HG02973 (cell line): ENCODE measurements around the gene ADAMTS8.

Source experiments
- ATAC-seq: cut with Tn5 transposase; IDR thresholded peaks from one replicate; pipeline ENCODE4 v1.9.1; 2021; ENCODE audit warnings: moderate library complexity; ENCODE audit not compliant: unreplicated experiment

ADAMTS8 gene

GRCh38 chr11:130421199-130421585 lies 7.2 kb downstream of the ADAMTS8 start:
- ATAC-seq, result no peak

GRCh38 chr11:130420478-130421198 lies 7.8 kb downstream of the ADAMTS8 start:
- no peak for ATAC-seq

GRCh38 chr11:130418756-130419155 lies 9.7 kb downstream of the ADAMTS8 start:
- no peak for ATAC-seq

- ATAC-seq, result no peak
Observed at GRCh38 chr11:130418210-130418609, 10.2 kb downstream of the ADAMTS8 start.

- no peak for ATAC-seq
Observed at GRCh38 chr11:130416906-130417305, 11.5 kb downstream of the ADAMTS8 start.

GRCh38 chr11:130416530-130416882 lies 11.9 kb downstream of the ADAMTS8 start:
- no peak for ATAC-seq

- no peak for ATAC-seq
Observed at GRCh38 chr11:130415731-130416529, 12.5 kb downstream of the ADAMTS8 start.

- ATAC-seq, result no peak
Observed at GRCh38 chr11:130414107-130415080, 14.0 kb downstream of the ADAMTS8 start.

DNA sequence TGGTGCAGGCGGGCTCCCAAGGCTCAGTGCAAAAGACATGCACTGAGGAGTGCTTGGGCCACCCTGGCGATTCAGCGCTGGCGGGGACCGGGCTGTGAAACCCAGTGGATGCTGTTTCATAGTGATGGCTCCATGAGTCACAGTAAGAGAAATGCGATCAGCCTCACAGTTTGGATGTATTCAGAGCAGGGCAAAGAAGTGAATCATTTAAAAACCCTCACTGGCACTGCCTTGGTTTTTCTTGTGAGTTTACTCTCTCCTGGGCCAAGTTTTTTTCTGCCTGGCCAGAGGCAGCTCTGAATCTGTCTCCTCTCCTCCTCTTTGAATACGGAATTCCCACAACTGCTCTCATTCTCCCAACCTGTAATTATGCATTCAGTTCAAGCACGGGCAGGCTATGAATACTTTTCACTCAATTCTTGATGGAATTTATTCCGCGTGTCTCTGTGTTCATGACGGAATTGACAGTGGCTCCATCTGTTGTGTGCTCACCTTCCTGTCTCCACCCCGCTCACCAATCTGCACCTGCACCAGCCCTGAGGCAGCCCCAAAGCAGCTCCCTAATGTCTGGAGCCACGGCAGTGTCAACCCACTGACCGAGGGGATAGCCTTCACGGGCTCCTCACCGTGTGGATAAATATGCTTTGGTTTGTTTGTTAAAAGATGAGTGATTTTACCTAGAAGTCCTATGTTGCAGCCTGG lies 14.9 kb downstream of the ADAMTS8 start:
- no peak for ATAC-seq

DNA sequence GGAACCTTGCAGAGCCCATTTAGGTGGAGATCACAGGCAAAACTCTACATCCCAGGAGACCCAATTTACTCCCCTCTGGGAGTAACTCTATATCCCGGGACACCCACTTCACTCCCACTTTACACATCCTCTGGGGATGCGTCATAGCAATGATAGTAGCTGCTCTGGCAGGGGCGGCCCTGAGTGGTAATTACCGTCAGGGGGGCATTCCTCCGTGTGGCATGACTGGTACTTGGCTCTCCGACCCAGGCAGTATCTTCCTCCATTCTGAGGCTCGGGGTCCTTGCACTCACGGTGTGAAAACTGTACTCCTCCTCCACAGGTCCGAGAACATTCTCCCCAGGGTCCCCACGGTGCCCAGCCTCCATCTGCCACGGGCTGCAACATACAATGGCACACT lies 17.2 kb downstream of the ADAMTS8 start:
- no peak for ATAC-seq

DNA sequence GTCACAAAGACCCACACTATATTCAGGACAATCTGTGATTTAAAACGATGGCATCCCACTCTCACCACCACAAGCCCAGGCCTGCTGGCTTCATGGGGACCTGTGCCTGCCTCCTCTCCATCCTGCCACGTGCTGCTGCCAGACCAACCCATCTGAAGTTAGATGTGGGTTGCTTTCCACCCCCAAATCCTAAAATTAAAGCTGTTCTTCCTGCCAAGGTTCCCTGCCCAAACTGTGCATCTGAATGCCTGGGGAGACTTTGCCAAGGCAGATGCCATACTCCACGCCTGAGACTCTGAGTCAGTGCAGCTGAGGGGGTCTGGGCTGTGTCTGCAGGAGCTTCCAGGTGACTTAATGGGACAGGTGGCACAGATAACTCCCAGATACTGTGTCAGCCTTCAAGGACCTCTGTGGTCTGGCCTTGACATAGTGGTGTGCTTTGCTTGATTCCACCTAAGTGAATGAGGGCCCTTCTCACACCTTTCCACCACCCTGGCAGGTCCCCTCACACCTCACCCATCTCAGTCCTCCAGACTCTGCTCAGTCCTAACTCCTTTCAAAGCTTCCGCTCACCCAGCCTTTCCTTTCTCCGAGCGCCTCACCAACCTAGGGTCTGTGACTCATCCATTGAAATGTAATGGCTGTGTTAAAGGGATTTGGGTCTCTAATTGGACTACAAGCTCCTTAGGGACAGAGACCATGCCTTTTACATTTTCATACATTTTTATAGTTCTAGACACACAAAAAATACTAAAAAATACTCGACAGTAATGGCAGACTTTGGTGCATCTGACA lies 18.6 kb downstream of the ADAMTS8 start:
- no peak for ATAC-seq

DNA sequence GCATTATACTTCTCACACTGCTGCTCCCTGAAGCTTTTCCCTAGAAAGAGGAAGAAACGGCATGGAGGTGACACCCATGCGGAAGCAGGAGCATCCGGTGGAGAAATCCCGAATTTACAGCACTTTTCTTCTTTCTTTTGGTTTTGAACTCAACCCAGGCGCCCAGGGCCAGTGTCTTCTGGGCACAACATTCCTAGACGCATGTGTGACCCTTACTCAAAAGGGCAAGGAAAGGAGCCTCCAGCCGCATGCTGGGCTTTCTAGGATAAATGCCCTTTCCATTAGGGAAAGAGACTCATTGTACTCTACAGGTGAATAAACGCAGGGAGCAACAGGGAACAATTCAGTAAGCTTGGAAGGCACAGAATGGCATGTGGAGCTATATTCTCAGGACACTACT lies 19.5 kb downstream of the ADAMTS8 start:
- ATAC-seq, result no peak

- ATAC-seq, result no peak
Observed at GRCh38 chr11:130408401-130408890, 20.0 kb downstream of the ADAMTS8 start.

DNA sequence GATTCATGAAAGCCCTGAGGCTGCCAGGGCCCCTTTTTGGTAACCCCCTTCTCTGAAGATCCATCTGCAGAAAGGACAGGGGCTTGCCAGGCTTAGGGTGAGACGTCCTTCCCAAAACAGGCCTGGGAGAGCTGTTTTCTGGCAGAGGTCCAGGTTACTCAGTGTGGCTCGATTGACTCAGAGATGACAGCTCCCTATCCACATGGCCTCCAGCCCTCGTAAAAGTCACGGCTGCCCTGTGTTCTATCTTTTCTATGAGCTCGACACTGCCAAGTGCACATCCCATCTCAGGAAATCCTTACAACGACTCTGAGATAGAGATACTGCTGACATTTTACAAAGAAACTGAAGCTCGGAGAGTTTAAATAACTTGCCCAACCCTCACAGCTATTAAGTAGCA lies 20.4 kb downstream of the ADAMTS8 start:
- no peak for ATAC-seq

- no peak for ATAC-seq
Observed at GRCh38 chr11:130405428-130405827, 23.0 kb downstream of the ADAMTS8 start.

DNA sequence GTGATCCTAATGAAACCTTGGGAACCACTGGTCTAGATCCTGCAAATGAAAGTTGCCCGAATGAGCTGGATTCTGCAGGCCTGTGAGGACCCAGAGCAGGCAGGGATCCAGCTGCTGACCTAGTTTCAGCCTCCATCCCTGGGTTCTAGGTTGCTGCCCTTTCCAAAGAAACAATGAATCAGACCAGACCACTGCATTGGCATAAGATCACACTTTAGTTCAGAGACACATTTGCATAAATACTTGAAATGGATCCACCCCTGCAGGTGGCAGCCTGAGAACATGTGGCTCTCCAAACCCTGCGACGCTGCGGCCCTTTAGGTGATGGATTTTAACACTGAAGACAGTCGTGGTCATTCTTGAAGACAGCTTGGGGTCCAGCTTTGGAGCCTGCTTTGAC lies 23.7 kb downstream of the ADAMTS8 start:
- ATAC-seq, result no peak

DNA sequence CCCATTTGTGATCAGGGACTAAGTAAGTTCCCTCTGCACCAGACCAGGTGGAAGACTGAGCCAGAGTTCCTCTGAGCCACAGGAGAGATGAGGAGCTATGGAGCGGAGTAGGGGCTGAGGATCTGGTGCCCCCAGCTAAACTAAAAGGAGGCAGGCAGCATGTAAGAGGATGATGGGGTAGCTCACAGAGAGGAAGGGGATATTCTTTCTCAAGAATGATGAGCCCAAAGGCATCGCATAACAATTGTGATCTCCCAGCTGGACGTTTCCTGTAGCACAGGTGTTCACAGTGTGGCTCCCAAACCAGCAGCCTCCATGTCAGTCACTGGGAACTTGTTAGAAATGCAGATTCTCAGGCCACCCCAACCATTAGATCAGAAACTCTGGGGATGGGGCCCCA lies 24.4 kb downstream of the ADAMTS8 start:
- no peak for ATAC-seq

GRCh38 chr11:130403271-130403804 lies 25.1 kb downstream of the ADAMTS8 start:
- ATAC-seq, result no peak

DNA sequence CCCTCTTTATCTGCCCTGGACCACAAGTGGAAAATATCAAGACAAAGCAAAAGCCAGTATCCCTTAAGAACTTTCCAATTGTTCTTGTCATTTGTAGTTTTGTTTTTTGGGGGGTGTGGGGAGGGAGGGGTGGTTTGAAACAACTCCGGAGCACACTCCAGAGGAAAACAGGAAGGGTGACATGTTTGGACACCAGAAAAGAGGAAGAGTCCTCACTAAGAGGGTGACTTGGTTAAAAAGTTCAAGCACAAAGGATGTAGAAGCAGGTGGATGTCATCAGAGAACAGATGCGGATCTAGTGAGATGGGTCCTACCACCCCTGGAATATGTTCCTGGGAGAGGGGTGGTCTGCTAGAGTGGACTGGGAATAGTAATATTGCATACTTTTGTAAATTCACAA lies 25.8 kb downstream of the ADAMTS8 start:
- no peak for ATAC-seq
